ENCODE measurements around the gene PRUNE2.

- no peak for TF ChIP-seq CTCF (IDR thresholded peaks at IDR 0.05)
- TF ChIP-seq POLR2A (IDR thresholded peaks at IDR 0.05), result no peak
Observed at GRCh38 chr9:76580188-76580587, 325.7 kb downstream of the PRUNE2 start.
